Colonic mucosa (tissue), 4 donors: ENCODE results near the gene IP6K3. TPM values are rescaled to one million over a fixed set of nuclear protein-coding genes. Genes with fewer than 3 reads are reported as not detected.

Source experiments
- DNase-seq: peaks from one replicate; pipeline ENCODE4 v3.0.0-alpha.2; 2020
- H3K27ac ChIP-seq: fragments of 200-600 bp; one replicate; pipeline ENCODE4 v1.8.0; 2021
- H3K27me3 ChIP-seq: fragments of 200-600 bp; one replicate; pipeline ENCODE4 v1.8.0; 2021
- H3K36me3 ChIP-seq: fragments of 200-600 bp; one replicate; pipeline ENCODE4 v1.8.0; 2021
- H3K4me1 ChIP-seq: fragments of 200-600 bp; one replicate; pipeline ENCODE4 v1.8.0; 2021; ENCODE audit warnings: mild to moderate bottlenecking
- H3K4me3 ChIP-seq: fragments of 200-600 bp; one replicate; pipeline ENCODE4 v1.8.0; 2021
- H3K9ac ChIP-seq, 2 donors: one replicate each; pipeline ENCODE4 v1.7.0; 2013; ENCODE audit warnings: control low read depth in 2 of 2, low read depth in 2 of 2, low read length in 2 of 2
- H3K9me3 ChIP-seq: fragments of 200-600 bp; one replicate; pipeline ENCODE4 v1.8.0; 2021
- CTCF ChIP-seq: fragments of 200-600 bp; IDR thresholded peaks from one replicate; pipeline ENCODE4 v1.8.0; 2022; ENCODE audit warnings: antibody characterized with exemption, mild to moderate bottlenecking
- intact Hi-C: fragments of 100-400 bp; cut with DNase I; formaldehyde crosslinking; loops from one replicate; pipeline ENCODE4 v1.14.1; 2022
- total RNA-seq, 2 donors: library from RNA; stranded (reverse); fragmentation: NEBNext Ultra II Directional in 1 of 2; extraction: Animal tissue kit (Norgen Biotek cat#: 25700) in 1 of 2; gene quantifications; one replicate each; pipeline ENCODE4 v1.2.1, GENCODE V29; 2021
- donor health status: healthy.
- donor health status: DM: no; HTN: no; CAD: no.
- donor health status: DM: no; HTN: no; CAD: no.

The IP6K3 gene
- total RNA-seq, 2 donors from 2014 or later = 0.17 to 0.29 TPM

GRCh38 chr6:33721508-33721907 lies 25.2 kb downstream of the IP6K3 start:
- no peaks in the 10 kb centered on the region for H3K27me3 ChIP-seq
- no peak overlapping the region for H3K9ac ChIP-seq
- H3K27ac ChIP-seq = no peak overlapping the region
- H3K36me3 ChIP-seq = no peaks in the 10 kb centered on the region
- intact Hi-C loops = no loop called here
- H3K9me3 ChIP-seq = no peaks in the 10 kb centered on the region
- no peak overlapping the region for H3K4me3 ChIP-seq
- no peak for TF ChIP-seq CTCF
- no peak for DNase-seq
- no peaks in the 10 kb centered on the region for H3K4me1 ChIP-seq

- H3K9me3 ChIP-seq = no peaks in the 10 kb centered on the region
- H3K4me1 ChIP-seq = no peaks in the 10 kb centered on the region
- no peak overlapping the region for H3K9ac ChIP-seq
- no peak for TF ChIP-seq CTCF
- intact Hi-C loops = no loop called here
- H3K27ac ChIP-seq = no peak overlapping the region
- H3K27me3 ChIP-seq = no peaks in the 10 kb centered on the region
- no peak overlapping the region for H3K4me3 ChIP-seq
- DNase-seq = no peak
- H3K36me3 ChIP-seq = no peaks in the 10 kb centered on the region
These were observed 25.7 kb downstream of the IP6K3 start for GRCh38 chr6:33720998-33721397.

- Histone ChIP-seq H3K4me1 (no peaks in the 10 kb centered on the region), H3K36me3 (no peaks in the 10 kb centered on the region), H3K27me3 (no peaks in the 10 kb centered on the region), H3K27ac (no peak overlapping the region), H3K4me3 (no peak overlapping the region), H3K9me3 (no peaks in the 10 kb centered on the region), H3K9ac (no peak overlapping the region)
- TF ChIP-seq CTCF = no peak
- intact Hi-C loops = no loop called here
- no peak for DNase-seq
These were observed 27.2 kb downstream of the IP6K3 start for GRCh38 chr6:33719326-33719987.

- H3K4me1 ChIP-seq = no peaks in the 10 kb centered on the region
- H3K9ac ChIP-seq = no peak overlapping the region
- no peak for TF ChIP-seq CTCF
- H3K27me3 ChIP-seq = no peaks in the 10 kb centered on the region
- no peak for DNase-seq
- H3K36me3 ChIP-seq = no peaks in the 10 kb centered on the region
- no peak overlapping the region for H3K4me3 ChIP-seq
- no peak overlapping the region for H3K27ac ChIP-seq
- no peaks in the 10 kb centered on the region for H3K9me3 ChIP-seq
- intact Hi-C loops = no loop called here
These were observed 28.0 kb downstream of the IP6K3 start for GRCh38 chr6:33718713-33719112.

DNA sequence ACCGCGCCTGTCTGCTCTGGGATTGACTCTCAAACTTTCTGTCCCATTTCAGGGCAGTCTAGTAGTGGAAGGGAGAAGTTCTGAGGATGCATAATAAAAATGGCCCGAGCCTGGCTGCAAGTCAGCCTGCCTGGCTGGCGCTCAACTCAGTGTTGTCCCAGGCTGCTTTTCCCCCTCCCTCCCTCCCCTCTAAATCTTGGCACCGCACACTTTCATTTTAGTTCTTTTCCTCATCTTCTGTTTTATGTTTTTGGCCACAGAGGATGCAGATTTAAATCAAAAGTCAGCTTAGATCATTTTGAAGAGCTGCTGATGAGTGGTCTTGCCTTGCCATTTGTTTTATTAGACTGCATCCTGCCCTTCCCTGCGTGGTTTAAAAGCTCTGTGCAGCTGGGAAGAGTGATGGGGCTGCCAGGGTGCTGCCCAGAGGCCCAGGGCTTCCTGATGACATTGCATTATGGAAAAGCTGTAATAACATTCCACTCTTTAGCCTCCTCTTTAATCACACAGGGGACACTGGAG lies 28.7 kb downstream of the IP6K3 start:
- intact Hi-C loops = no loop called here
- no peak for TF ChIP-seq CTCF
- no peak for DNase-seq
- H3K9me3 ChIP-seq = no peaks in the 10 kb centered on the region
- H3K36me3 ChIP-seq = no peaks in the 10 kb centered on the region
- no peaks in the 10 kb centered on the region for H3K27me3 ChIP-seq
- H3K9ac ChIP-seq = no peak overlapping the region
- H3K4me1 ChIP-seq = no peaks in the 10 kb centered on the region
- H3K27ac ChIP-seq = no peak overlapping the region
- H3K4me3 ChIP-seq = no peak overlapping the region
